HL-60 (cell line): ENCODE measurements around the gene NRDC.

ENCODE experiments used
- CTCF ChIP-seq: IDR thresholded peaks from one replicate; pipeline ENCODE4 v1.5.1; 2011; ENCODE audit warnings: low read length, control low read depth, inconsistent platforms; ENCODE audit not compliant: insufficient read depth
- GABPA ChIP-seq: IDR thresholded peaks from 2 replicates; pipeline ENCODE4 v1.6.1; 2012; ENCODE audit warnings: low read depth

- TF ChIP-seq CTCF (no peak), GABPA (no peak)
Measured at GRCh38 chr1:51744506-51745303, 133.8 kb downstream of the NRDC start.
